HEK293 (cell line): ENCODE measurements around the gene EPN2.

Source experiments
- GLI4 ChIP-seq: fragments of 450-650 bp; formaldehyde crosslinking; IDR thresholded peaks from 2 replicates; pipeline ENCODE4 v1.5.1; 2016; ENCODE audit warnings: missing biosample characterization, missing genetic modification characterization
- IKZF3 ChIP-seq: fragments of 450-650 bp; IDR thresholded peaks from 2 replicates; pipeline ENCODE4 v1.5.0; 2018; ENCODE audit warnings: missing biosample characterization, mild to moderate bottlenecking, missing genetic modification characterization, moderate library complexity
- KLF17 ChIP-seq: fragments of 450-650 bp; formaldehyde crosslinking; IDR thresholded peaks from 2 replicates; pipeline ENCODE4 v1.5.1; 2016; ENCODE audit warnings: missing biosample characterization, missing genetic modification characterization
- ZBTB10 ChIP-seq: fragments of 450-650 bp; formaldehyde crosslinking; IDR thresholded peaks from 2 replicates; pipeline ENCODE4 v1.5.1; 2016; ENCODE audit warnings: missing biosample characterization, missing genetic modification characterization
- ZBTB20 ChIP-seq: fragments of 450-650 bp; formaldehyde crosslinking; IDR thresholded peaks from 2 replicates; pipeline ENCODE4 v1.5.1; 2016; ENCODE audit warnings: missing biosample characterization, missing genetic modification characterization
- ZBTB44 ChIP-seq: fragments of 450-650 bp; IDR thresholded peaks from 2 replicates; pipeline ENCODE4 v1.5.1; 2018; ENCODE audit warnings: missing biosample characterization, mild to moderate bottlenecking, missing genetic modification characterization
- ZIC2 ChIP-seq: fragments of 450-650 bp; formaldehyde crosslinking; IDR thresholded peaks from 2 replicates; pipeline ENCODE4 v1.5.1; 2016; ENCODE audit warnings: missing biosample characterization, missing genetic modification characterization
- ZNF112 ChIP-seq: fragments of 450-650 bp; formaldehyde crosslinking; IDR thresholded peaks from 2 replicates; pipeline ENCODE4 v1.5.0; 2017; ENCODE audit warnings: missing biosample characterization, missing genetic modification characterization
- ZNF121 ChIP-seq: fragments of 450-650 bp; formaldehyde crosslinking; IDR thresholded peaks from 2 replicates; pipeline ENCODE4 v1.5.1; 2016; ENCODE audit warnings: missing biosample characterization, missing genetic modification characterization
- ZNF133 ChIP-seq: fragments of 450-650 bp; formaldehyde crosslinking; IDR thresholded peaks from 2 replicates; pipeline ENCODE4 v1.5.1; 2016; ENCODE audit warnings: missing biosample characterization, missing genetic modification characterization
- ZNF157 ChIP-seq: fragments of 450-650 bp; formaldehyde crosslinking; IDR thresholded peaks from 2 replicates; pipeline ENCODE4 v1.5.1; 2016; ENCODE audit warnings: missing biosample characterization, missing genetic modification characterization
- ZNF211 ChIP-seq: fragments of 450-650 bp; formaldehyde crosslinking; IDR thresholded peaks from 2 replicates; pipeline ENCODE4 v1.5.1; 2016; ENCODE audit warnings: low read depth, missing biosample characterization, missing genetic modification characterization
- ZNF221 ChIP-seq: fragments of 450-650 bp; formaldehyde crosslinking; IDR thresholded peaks from 2 replicates; pipeline ENCODE4 v1.5.1; 2017; ENCODE audit warnings: missing biosample characterization, missing genetic modification characterization, borderline replicate concordance
- ZNF24 ChIP-seq: fragments of 450-650 bp; formaldehyde crosslinking; IDR thresholded peaks from 2 replicates; pipeline ENCODE4 v1.5.1; 2016; ENCODE audit warnings: missing biosample characterization, missing genetic modification characterization
- ZNF266 ChIP-seq: fragments of 450-650 bp; formaldehyde crosslinking; IDR thresholded peaks from 2 replicates; pipeline ENCODE4 v1.5.1; 2016; ENCODE audit warnings: missing biosample characterization, missing genetic modification characterization, low read depth
- ZNF398 ChIP-seq: fragments of 450-650 bp; formaldehyde crosslinking; IDR thresholded peaks from 2 replicates; pipeline ENCODE4 v1.5.1; 2017; ENCODE audit warnings: missing biosample characterization, missing genetic modification characterization
- ZNF549 ChIP-seq: fragments of 450-650 bp; IDR thresholded peaks from 2 replicates; pipeline ENCODE4 v1.5.1; 2018; ENCODE audit warnings: missing biosample characterization, missing genetic modification characterization, mild to moderate bottlenecking, inconsistent platforms, moderate library complexity
- ZNF560 ChIP-seq: fragments of 450-650 bp; formaldehyde crosslinking; IDR thresholded peaks from 2 replicates; pipeline ENCODE4 v1.5.1; 2017; ENCODE audit warnings: missing biosample characterization, missing genetic modification characterization, borderline replicate concordance
- ZNF692 ChIP-seq: fragments of 450-650 bp; formaldehyde crosslinking; IDR thresholded peaks from 2 replicates; pipeline ENCODE4 v1.5.1; 2016; ENCODE audit warnings: missing biosample characterization, missing genetic modification characterization
- ZNF701 ChIP-seq: fragments of 450-650 bp; formaldehyde crosslinking; IDR thresholded peaks from 2 replicates; pipeline ENCODE4 v1.5.1; 2016; ENCODE audit warnings: missing biosample characterization, missing genetic modification characterization
- ZNF791 ChIP-seq: fragments of 450-650 bp; formaldehyde crosslinking; IDR thresholded peaks from 2 replicates; pipeline ENCODE4 v1.5.1; 2016; ENCODE audit warnings: missing biosample characterization, missing genetic modification characterization
- ZNF843 ChIP-seq: fragments of 450-650 bp; formaldehyde crosslinking; IDR thresholded peaks from 2 replicates; pipeline ENCODE4 v1.5.1; 2016; ENCODE audit warnings: missing biosample characterization, missing genetic modification characterization
- ZSCAN23 ChIP-seq: fragments of 450-650 bp; formaldehyde crosslinking; IDR thresholded peaks from 2 replicates; pipeline ENCODE4 v1.5.1; 2016; ENCODE audit warnings: missing biosample characterization, missing genetic modification characterization
- ZSCAN5A ChIP-seq: fragments of 450-650 bp; formaldehyde crosslinking; IDR thresholded peaks from 2 replicates; pipeline ENCODE4 v1.5.1; 2016; ENCODE audit warnings: missing biosample characterization, missing genetic modification characterization
- TF ChIP-seq, protein P1 (sequence below): fragments of 450-650 bp; formaldehyde crosslinking; IDR thresholded peaks from 2 replicates; pipeline ENCODE4 v1.5.1; 2016; ENCODE audit warnings: missing biosample characterization, missing genetic modification characterization
- TF ChIP-seq, protein P2 (sequence below): fragments of 450-650 bp; formaldehyde crosslinking; IDR thresholded peaks from 2 replicates; pipeline ENCODE4 v1.5.1; 2016; ENCODE audit warnings: missing biosample characterization, missing genetic modification characterization
- TF ChIP-seq, protein P3 (sequence below): fragments of 450-650 bp; formaldehyde crosslinking; IDR thresholded peaks from 2 replicates; pipeline ENCODE4 v1.5.1; 2017; ENCODE audit warnings: missing biosample characterization, missing genetic modification characterization

The EPN2 gene

DNA sequence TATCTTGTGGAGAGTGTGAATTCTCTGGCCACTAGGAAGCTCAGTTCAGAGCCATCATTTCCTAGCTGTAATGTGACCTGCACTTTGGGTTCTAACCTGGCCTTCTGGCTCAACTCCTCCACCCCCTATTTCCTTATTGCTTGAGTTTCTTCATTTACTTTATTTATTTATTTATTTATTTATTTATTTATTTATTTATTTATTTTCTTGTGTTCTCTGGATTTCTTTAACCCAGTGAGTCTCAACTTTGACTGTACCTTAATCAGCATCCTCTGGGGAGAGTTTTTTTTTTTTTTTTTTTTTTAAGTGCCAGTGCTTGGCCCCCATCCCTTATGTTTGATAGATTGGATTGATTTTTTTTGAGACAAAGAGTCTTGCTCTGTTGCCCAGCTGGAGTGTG is 18.1 kb downstream of the EPN2 start (continued):
- TF ChIP-seq ZBTB20 (tag by site-specific recombination) (no peak), ZNF791 (tag by site-specific recombination) (peak; percentile 84), ZNF560 (tag by site-specific recombination) (peak; percentile 98), ZBTB44 (tag by site-specific recombination) (no peak), ZNF221 (no peak), ZNF549 (tag by site-specific recombination) (no peak), ZNF133 (tag by site-specific recombination) (no peak), ZNF211 (no peak), ZNF692 (no peak), ZNF398 (tag by site-specific recombination) (no peak), ZNF843 (tag by site-specific recombination) (no peak), ZSCAN5A (tag by site-specific recombination) (no peak), GLI4 (no peak), ZNF112 (no peak), IKZF3 (tag by site-specific recombination) (no peak), ZNF266 (tag by site-specific recombination) (peak; percentile 96), ZNF157 (tag by site-specific recombination) (0 out of 2 replicates have a peak, but pooled peaks have one; percentile 33), ZIC2 (tag by site-specific recombination) (no peak), ZNF24 (tag by site-specific recombination) (no peak), ZSCAN23 (tag by site-specific recombination) (0 out of 2 replicates have a peak, but pooled peaks have one; percentile 52), ZBTB10 (tag by site-specific recombination) (no peak), KLF17 (no peak), ZNF121 (tag by site-specific recombination) (peak; percentile 75), ZNF701 (no peak)
- TF ChIP-seq, protein P1, sequence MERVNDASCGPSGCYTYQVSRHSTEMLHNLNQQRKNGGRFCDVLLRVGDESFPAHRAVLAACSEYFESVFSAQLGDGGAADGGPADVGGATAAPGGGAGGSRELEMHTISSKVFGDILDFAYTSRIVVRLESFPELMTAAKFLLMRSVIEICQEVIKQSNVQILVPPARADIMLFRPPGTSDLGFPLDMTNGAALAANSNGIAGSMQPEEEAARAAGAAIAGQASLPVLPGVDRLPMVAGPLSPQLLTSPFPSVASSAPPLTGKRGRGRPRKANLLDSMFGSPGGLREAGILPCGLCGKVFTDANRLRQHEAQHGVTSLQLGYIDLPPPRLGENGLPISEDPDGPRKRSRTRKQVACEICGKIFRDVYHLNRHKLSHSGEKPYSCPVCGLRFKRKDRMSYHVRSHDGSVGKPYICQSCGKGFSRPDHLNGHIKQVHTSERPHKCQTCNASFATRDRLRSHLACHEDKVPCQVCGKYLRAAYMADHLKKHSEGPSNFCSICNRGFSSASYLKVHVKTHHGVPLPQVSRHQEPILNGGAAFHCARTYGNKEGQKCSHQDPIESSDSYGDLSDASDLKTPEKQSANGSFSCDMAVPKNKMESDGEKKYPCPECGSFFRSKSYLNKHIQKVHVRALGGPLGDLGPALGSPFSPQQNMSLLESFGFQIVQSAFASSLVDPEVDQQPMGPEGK (tag by site-specific recombination) = no peak
- TF ChIP-seq, protein P2, sequence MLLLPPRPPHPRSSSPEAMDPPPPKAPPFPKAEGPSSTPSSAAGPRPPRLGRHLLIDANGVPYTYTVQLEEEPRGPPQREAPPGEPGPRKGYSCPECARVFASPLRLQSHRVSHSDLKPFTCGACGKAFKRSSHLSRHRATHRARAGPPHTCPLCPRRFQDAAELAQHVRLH = peak; percentile 90
- TF ChIP-seq, protein P3, sequence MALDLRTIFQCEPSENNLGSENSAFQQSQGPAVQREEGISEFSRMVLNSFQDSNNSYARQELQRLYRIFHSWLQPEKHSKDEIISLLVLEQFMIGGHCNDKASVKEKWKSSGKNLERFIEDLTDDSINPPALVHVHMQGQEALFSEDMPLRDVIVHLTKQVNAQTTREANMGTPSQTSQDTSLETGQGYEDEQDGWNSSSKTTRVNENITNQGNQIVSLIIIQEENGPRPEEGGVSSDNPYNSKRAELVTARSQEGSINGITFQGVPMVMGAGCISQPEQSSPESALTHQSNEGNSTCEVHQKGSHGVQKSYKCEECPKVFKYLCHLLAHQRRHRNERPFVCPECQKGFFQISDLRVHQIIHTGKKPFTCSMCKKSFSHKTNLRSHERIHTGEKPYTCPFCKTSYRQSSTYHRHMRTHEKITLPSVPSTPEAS (tag by site-specific recombination) = 0 out of 2 replicates have a peak, but pooled peaks have one; percentile 12
